Measurements from ENCODE around the gene C16orf46.

DNA sequence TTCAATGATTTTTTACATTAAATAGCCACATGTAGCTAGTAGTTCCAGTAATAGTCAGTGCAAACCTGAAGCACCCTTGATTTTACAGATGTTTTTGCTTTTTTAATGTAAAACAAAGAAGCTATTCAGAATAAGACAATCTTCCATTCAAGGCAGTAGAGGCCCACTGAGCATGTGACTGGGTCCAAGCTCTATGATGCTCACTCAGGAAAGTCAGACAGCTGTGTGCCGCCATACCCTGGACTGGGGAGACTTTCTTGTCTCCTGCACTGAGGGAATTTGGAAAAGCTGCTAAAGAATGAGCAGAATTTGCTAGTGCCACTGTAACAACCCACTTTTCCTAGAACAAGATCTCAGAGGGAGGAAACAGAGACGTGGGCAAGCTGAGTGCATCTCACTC lies 58.5 kb downstream of the C16orf46 start:
- TF ChIP-seq, protein P1, sequence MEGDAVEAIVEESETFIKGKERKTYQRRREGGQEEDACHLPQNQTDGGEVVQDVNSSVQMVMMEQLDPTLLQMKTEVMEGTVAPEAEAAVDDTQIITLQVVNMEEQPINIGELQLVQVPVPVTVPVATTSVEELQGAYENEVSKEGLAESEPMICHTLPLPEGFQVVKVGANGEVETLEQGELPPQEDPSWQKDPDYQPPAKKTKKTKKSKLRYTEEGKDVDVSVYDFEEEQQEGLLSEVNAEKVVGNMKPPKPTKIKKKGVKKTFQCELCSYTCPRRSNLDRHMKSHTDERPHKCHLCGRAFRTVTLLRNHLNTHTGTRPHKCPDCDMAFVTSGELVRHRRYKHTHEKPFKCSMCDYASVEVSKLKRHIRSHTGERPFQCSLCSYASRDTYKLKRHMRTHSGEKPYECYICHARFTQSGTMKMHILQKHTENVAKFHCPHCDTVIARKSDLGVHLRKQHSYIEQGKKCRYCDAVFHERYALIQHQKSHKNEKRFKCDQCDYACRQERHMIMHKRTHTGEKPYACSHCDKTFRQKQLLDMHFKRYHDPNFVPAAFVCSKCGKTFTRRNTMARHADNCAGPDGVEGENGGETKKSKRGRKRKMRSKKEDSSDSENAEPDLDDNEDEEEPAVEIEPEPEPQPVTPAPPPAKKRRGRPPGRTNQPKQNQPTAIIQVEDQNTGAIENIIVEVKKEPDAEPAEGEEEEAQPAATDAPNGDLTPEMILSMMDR (IDR thresholded peaks at IDR 0.05): no peak
- no peak for TF ChIP-seq POLR2A (IDR thresholded peaks at IDR 0.05)

Measured in breast epithelium (tissue), 3 donors.